GM19239 (cell line): ENCODE results near the gene IFNA5.

Source experiments
- DNase-seq: peaks from one replicate; pipeline ENCODE4 v3.0.0; 2011; ENCODE audit warnings: low spot score; ENCODE audit not compliant: insufficient read length
- FAIRE-seq: peaks from 2 replicates; lab custom pipeline; 2011; peaks lifted over from hg19 to GRCh38; lab: Jason Lieb, UNC

Gene IFNA5

GRCh38 chr9:21305213-21305612, at the start of gene IFNA5:
IFNA5 (minus strand) TSS chr9:21305313; CDS start chr9:21305256, 57 bp downstream.
- FAIRE-seq, result no peak
- no peak for DNase-seq

GRCh38 chr9:21350787-21351186, 45.7 kb upstream of the IFNA5 start, which contains the start of gene IFNA6:
IFNA6 (minus strand) TSS chr9:21350887; CDS start chr9:21350887, 0 bp downstream.
- FAIRE-seq, result peak; percentile 8
- DNase-seq, result no peak

GRCh38 chr9:21348430-21348970, 43.4 kb upstream of the IFNA5 start:
- FAIRE-seq (no peak), DNase-seq (no peak)

- no peak for FAIRE-seq
- no peak for DNase-seq
Observed at GRCh38 chr9:21340735-21341134, 35.6 kb upstream of the IFNA5 start.

GRCh38 chr9:21336457-21336856, 31.3 kb upstream of the IFNA5 start:
- FAIRE-seq (peak; percentile 33), DNase-seq (no peak)

- DNase-seq, result peak; percentile 75
- peak; percentile 97 for FAIRE-seq
Observed at GRCh38 chr9:21334701-21335632, 29.9 kb upstream of the IFNA5 start, which contains the start of gene KLHL9. KLHL9 (minus strand) TSS chr9:21335404; CDS start chr9:21334859, 545 bp downstream.

GRCh38 chr9:21333226-21333625, 28.1 kb upstream of the IFNA5 start:
- FAIRE-seq, result no peak
- no peak for DNase-seq

- DNase-seq (no peak), FAIRE-seq (peak; percentile 8)
Observed at GRCh38 chr9:21331676-21332402, 26.7 kb upstream of the IFNA5 start.

GRCh38 chr9:21326526-21327139, 21.5 kb upstream of the IFNA5 start:
- peak; percentile 12 for DNase-seq
- FAIRE-seq, result peak; percentile 90

GRCh38 chr9:21324047-21324446, 18.9 kb upstream of the IFNA5 start:
- DNase-seq, result no peak
- no peak for FAIRE-seq

- FAIRE-seq (no peak), DNase-seq (no peak)
Observed at GRCh38 chr9:21322911-21323461, 17.9 kb upstream of the IFNA5 start.

GRCh38 chr9:21320465-21320864, 15.4 kb upstream of the IFNA5 start:
- peak; percentile 4 for FAIRE-seq
- DNase-seq, result no peak

- FAIRE-seq (peak; percentile 89), DNase-seq (peak; percentile 9)
Observed at GRCh38 chr9:21317956-21318923, 13.1 kb upstream of the IFNA5 start.

GRCh38 chr9:21316860-21317259, 11.7 kb upstream of the IFNA5 start:
- DNase-seq, result no peak
- FAIRE-seq, result no peak

GRCh38 chr9:21316032-21316842, 11.1 kb upstream of the IFNA5 start:
- DNase-seq, result no peak
- FAIRE-seq, result no peak

- FAIRE-seq, result no peak
- no peak for DNase-seq
Observed at GRCh38 chr9:21314152-21314551, 9.0 kb upstream of the IFNA5 start.

GRCh38 chr9:21311889-21312288, 6.8 kb upstream of the IFNA5 start:
- DNase-seq (no peak), FAIRE-seq (no peak)

- no peak for FAIRE-seq
- no peak for DNase-seq
Observed at GRCh38 chr9:21295992-21296391, 9.1 kb downstream of the IFNA5 start.
